Fibroblast of upper back skin (primary cell): ENCODE data around the gene FHOD3.
A peak's percentile ranks its signal among the peaks of the same experiment; 100 is the strongest.

Source experiments
- DNase-seq: peaks from one replicate; pipeline ENCODE4 v3.0.0-alpha.2; 2013

The FHOD3 gene

GRCh38 chr18:36643061-36643460 is 345.5 kb downstream of the FHOD3 start:
- DNase-seq: no peak

- DNase-seq: no peak
Observed at GRCh38 chr18:36648803-36649202, 351.3 kb downstream of the FHOD3 start.

- no peak for DNase-seq
Observed at GRCh38 chr18:36649205-36649604, 351.7 kb downstream of the FHOD3 start.

- peak; percentile 54 for DNase-seq
Observed at GRCh38 chr18:36650266-36650665, 352.8 kb downstream of the FHOD3 start.

- no peak for DNase-seq
Observed at GRCh38 chr18:36650906-36651305, 353.4 kb downstream of the FHOD3 start.

- no peak for DNase-seq
Observed at GRCh38 chr18:36652503-36652902, 355.0 kb downstream of the FHOD3 start.

GRCh38 chr18:36653141-36653869 is 355.8 kb downstream of the FHOD3 start:
- no peak for DNase-seq

- DNase-seq: no peak
Observed at GRCh38 chr18:36653870-36654269, 356.4 kb downstream of the FHOD3 start.

GRCh38 chr18:36655074-36655473 is 357.6 kb downstream of the FHOD3 start:
- DNase-seq: no peak

GRCh38 chr18:36655930-36656329 is 358.4 kb downstream of the FHOD3 start:
- DNase-seq: no peak

GRCh38 chr18:36658611-36659010 is 361.1 kb downstream of the FHOD3 start:
- no peak for DNase-seq

GRCh38 chr18:36660311-36660710 is 362.8 kb downstream of the FHOD3 start:
- DNase-seq: no peak

- peak; percentile 38 for DNase-seq
Observed at GRCh38 chr18:36661999-36662398, 364.5 kb downstream of the FHOD3 start.

GRCh38 chr18:36663312-36663711 is 365.8 kb downstream of the FHOD3 start:
- no peak for DNase-seq

- DNase-seq: no peak
Observed at GRCh38 chr18:36665952-36666351, 368.4 kb downstream of the FHOD3 start.

GRCh38 chr18:36667811-36668210 is 370.3 kb downstream of the FHOD3 start:
- no peak for DNase-seq

- DNase-seq: no peak
Observed at GRCh38 chr18:36668349-36668748, 370.8 kb downstream of the FHOD3 start.

- peak; percentile 20 for DNase-seq
Observed at GRCh38 chr18:36672437-36673344, 375.2 kb downstream of the FHOD3 start.

- DNase-seq: no peak
Observed at GRCh38 chr18:36673452-36673851, 375.9 kb downstream of the FHOD3 start.

GRCh38 chr18:36675076-36675475 is 377.6 kb downstream of the FHOD3 start:
- no peak for DNase-seq

GRCh38 chr18:36675542-36675941 is 378.0 kb downstream of the FHOD3 start:
- no peak for DNase-seq

GRCh38 chr18:36676629-36677028 is 379.1 kb downstream of the FHOD3 start:
- DNase-seq: no peak

GRCh38 chr18:36680042-36680441 is 382.5 kb downstream of the FHOD3 start:
- DNase-seq: no peak

- DNase-seq: no peak
Observed at GRCh38 chr18:36685580-36685979, 388.1 kb downstream of the FHOD3 start.
